ENCODE measurements around the gene CMC2.

GRCh38 chr16:81012974-81013373 lies 6.3 kb upstream of the CMC2 start:
- TF ChIP-seq CTCF (tag by site-specific recombination; IDR thresholded peaks at IDR 0.05) (no peak), RBAK (tag by site-specific recombination; IDR thresholded peaks at IDR 0.05) (no peak)
